Endothelial cell of umbilical vein (primary cell): ENCODE results near the gene IL32.

Experiments
- EZH2 ChIP-seq: IDR thresholded peaks from 2 replicates; pipeline ENCODE4 v1.6.1; 2012; ENCODE audit warnings: borderline replicate concordance, low read depth, mild to moderate bottlenecking, moderate library complexity, low read length, inconsistent platforms; ENCODE audit not compliant: severe bottlenecking
- TF ChIP-seq, protein P1 (sequence below), 2 donors: IDR thresholded peaks; 1 replicate in 1 of 2; 2 replicates in 1 of 2; pipeline ENCODE4 v1.5.1; 2011; ENCODE audit warnings: low read length in 2 of 2, mild to moderate bottlenecking in 2 of 2, moderate library complexity in 2 of 2, control low read depth in 1 of 2, inconsistent platforms in 1 of 2, low read depth in 1 of 2; ENCODE audit not compliant: insufficient read depth in 1 of 2; ENCODE audit errors: extremely low read depth in 1 of 2

DNA sequence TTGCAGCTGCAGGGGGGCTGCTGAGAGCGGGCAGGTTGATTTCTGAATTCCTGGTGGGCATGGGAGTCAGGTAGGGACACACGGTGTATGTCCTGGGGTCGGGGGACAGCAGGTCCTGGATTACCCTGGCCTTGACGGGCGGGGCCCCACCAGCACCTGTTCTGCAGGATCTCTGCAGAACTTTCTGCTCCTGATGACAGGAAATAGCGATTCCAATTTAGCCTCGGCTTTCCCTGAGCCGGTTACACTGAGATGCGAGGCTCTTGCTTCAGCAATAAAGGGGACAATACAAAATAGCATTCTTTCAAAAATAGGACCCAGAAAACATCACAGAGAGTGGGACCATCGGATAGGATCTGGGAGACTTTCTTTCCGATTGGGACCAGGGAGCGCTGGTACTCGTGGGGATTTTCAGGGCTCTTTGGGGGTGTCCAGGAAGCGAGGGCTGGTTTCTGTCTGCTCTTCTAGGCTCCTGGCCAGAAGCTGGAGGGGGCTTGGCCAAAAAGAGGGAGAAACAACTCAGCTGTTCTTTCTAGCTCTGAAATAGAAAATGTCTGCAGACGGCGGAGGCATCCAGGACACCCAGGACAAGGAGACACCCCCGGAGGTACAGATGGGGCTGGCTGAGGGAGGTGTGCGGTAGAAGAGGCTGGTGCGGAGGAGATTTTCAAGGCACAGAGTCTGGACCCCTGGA is 47.6 kb downstream of the IL32 start:
- TF ChIP-seq, protein P1, sequence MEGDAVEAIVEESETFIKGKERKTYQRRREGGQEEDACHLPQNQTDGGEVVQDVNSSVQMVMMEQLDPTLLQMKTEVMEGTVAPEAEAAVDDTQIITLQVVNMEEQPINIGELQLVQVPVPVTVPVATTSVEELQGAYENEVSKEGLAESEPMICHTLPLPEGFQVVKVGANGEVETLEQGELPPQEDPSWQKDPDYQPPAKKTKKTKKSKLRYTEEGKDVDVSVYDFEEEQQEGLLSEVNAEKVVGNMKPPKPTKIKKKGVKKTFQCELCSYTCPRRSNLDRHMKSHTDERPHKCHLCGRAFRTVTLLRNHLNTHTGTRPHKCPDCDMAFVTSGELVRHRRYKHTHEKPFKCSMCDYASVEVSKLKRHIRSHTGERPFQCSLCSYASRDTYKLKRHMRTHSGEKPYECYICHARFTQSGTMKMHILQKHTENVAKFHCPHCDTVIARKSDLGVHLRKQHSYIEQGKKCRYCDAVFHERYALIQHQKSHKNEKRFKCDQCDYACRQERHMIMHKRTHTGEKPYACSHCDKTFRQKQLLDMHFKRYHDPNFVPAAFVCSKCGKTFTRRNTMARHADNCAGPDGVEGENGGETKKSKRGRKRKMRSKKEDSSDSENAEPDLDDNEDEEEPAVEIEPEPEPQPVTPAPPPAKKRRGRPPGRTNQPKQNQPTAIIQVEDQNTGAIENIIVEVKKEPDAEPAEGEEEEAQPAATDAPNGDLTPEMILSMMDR (IDR thresholded peaks at IDR 0.05; ENCODE audit: extremely low read depth in 1 of 2, insufficient read depth in 1 of 2, low read depth in 1 of 2, low read length in 2 of 2) = no peak
- no peak for TF ChIP-seq EZH2
